Measurements from ENCODE around the gene CRB3.

Gene CRB3

GRCh38 chr19:6459262-6460098 lies 4.6 kb upstream of the CRB3 start, which contains the start of gene SLC25A23:
Gene SLC25A23, minus strand, starts transcription at chr19:6459792. Its CDS starts 164 bp downstream, at chr19:6459628.
- peaks cover 9% of the 10 kb centered on the region for H3K9me3 Mint-ChIP-seq

GRCh38 chr19:6460099-6460884 lies 3.8 kb upstream of the CRB3 start:
- TF ChIP-seq CTCF (IDR thresholded peaks at IDR 0.05; ENCODE audit: unreplicated experiment in 3 of 3): peak; percentile 58 to 74 (median 65)
- peak overlapping the region; percentile 74 to 96 (median 89) for H3K27ac Mint-ChIP-seq
- peaks cover 41% of the 10 kb centered on the region for H3K27me3 Mint-ChIP-seq (ENCODE audit: low read depth)
- peaks cover 12% of the 10 kb centered on the region for H3K4me1 Mint-ChIP-seq
- H3K36me3 Mint-ChIP-seq (ENCODE audit: low read depth): peaks cover 33% of the 10 kb centered on the region
- peaks cover 2% of the 10 kb centered on the region for H3K9me3 Mint-ChIP-seq
- peak overlapping the region; percentile 91 to 94 (median 93) for H3K4me3 Mint-ChIP-seq

More at GRCh38 chr19:6459262-6460098, 4.6 kb upstream of the CRB3 start, which contains the start of gene SLC25A23:
- H3K27me3 Mint-ChIP-seq (ENCODE audit: low read depth): peaks cover 33% of the 10 kb centered on the region
- peaks cover 12% of the 10 kb centered on the region for H3K4me1 Mint-ChIP-seq
- H3K4me3 Mint-ChIP-seq: peak within 1 kb of the TSS; percentile 91 to 98 (median 94)
- no peak for TF ChIP-seq CTCF (IDR thresholded peaks at IDR 0.05; ENCODE audit: unreplicated experiment in 3 of 3)
- H3K36me3 Mint-ChIP-seq (ENCODE audit: low read depth): peaks cover 41% of the 10 kb centered on the region
- H3K27ac Mint-ChIP-seq: peak within 1 kb of the TSS; percentile 74 to 96 (median 89)

- H3K36me3 Mint-ChIP-seq (ENCODE audit: low read depth): peaks cover 2% of the 10 kb centered on the region
- peaks cover 81% of the 10 kb centered on the region for H3K27me3 Mint-ChIP-seq (ENCODE audit: low read depth)
- H3K9me3 Mint-ChIP-seq: no peaks in the 10 kb centered on the region
- H3K27ac Mint-ChIP-seq: peak overlapping the region in 2 of 3 experiments; percentile 45 to 92
- H3K4me3 Mint-ChIP-seq: peak overlapping the region; percentile 60 to 74 (median 71)
- peaks cover 3% of the 10 kb centered on the region for H3K4me1 Mint-ChIP-seq
- no peak for TF ChIP-seq CTCF (IDR thresholded peaks at IDR 0.05; ENCODE audit: unreplicated experiment in 3 of 3)
Measured at GRCh38 chr19:6465006-6465405, 935 bp downstream of the CRB3 start.

GRCh38 chr19:6465663-6466062 lies 1.6 kb downstream of the CRB3 start:
- Mint-ChIP-seq H3K36me3 (ENCODE audit: low read depth) (no peaks in the 10 kb centered on the region), H3K27me3 (ENCODE audit: low read depth) (peaks cover 74% of the 10 kb centered on the region), H3K4me3 (peak overlapping the region in 1 of 3 experiments; percentile 74), H3K27ac (no peak overlapping the region), H3K9me3 (no peaks in the 10 kb centered on the region), H3K4me1 (no peaks in the 10 kb centered on the region)
- no peak for TF ChIP-seq CTCF (IDR thresholded peaks at IDR 0.05; ENCODE audit: unreplicated experiment in 3 of 3)

GRCh38 chr19:6466526-6467248 lies 2.6 kb downstream of the CRB3 start:
- no peak for TF ChIP-seq CTCF (IDR thresholded peaks at IDR 0.05; ENCODE audit: unreplicated experiment in 3 of 3)
- Mint-ChIP-seq H3K36me3 (ENCODE audit: low read depth) (no peaks in the 10 kb centered on the region), H3K27me3 (ENCODE audit: low read depth) (peaks cover 73% of the 10 kb centered on the region)

More at GRCh38 chr19:6466526-6467248, 2.6 kb downstream of the CRB3 start:
- Mint-ChIP-seq H3K4me3 (no peak overlapping the region), H3K4me1 (no peaks in the 10 kb centered on the region), H3K9me3 (no peaks in the 10 kb centered on the region), H3K27ac (no peak overlapping the region)

All from nephron (organoid).